ENCODE results near the gene WDR36. TPM values are rescaled to one million over a fixed set of nuclear protein-coding genes. Genes with fewer than 3 reads are reported as not detected.

Gene WDR36
- total and polyA plus RNA-seq, 2 of the 4 experiments (the other 2 are of a cell fraction), result 11.9 to 87.8 TPM

- no peak overlapping the region for H3K56ac ChIP-seq (ENCODE audit: extremely low read depth, insufficient read depth, low read length)
- ChIA-PET CTCF (no interaction called here), POLR2A (ENCODE audit: unreplicated experiment) (no interaction called here)
- H3K4me2 ChIP-seq (ENCODE audit: low read depth, low read length), result no peak overlapping the region
- no peak overlapping the region for H2BK20ac ChIP-seq (ENCODE audit: low read depth, low read length)
- no peak overlapping the region for H4K91ac ChIP-seq (ENCODE audit: insufficient read depth, low read depth, low read length)
- TF ChIP-seq RFX5 (IDR thresholded peaks at IDR 0.05; ENCODE audit: low read depth, low read length) (no peak), SMC3 (IDR thresholded peaks at IDR 0.05; ENCODE audit: low read depth, low read length) (no peak), FOS (IDR thresholded peaks at IDR 0.05; ENCODE audit: low read depth, low read length) (no peak), USF2 (IDR thresholded peaks at IDR 0.05; ENCODE audit: low read depth, low read length) (no peak)
- TF ChIP-seq, protein P1, sequence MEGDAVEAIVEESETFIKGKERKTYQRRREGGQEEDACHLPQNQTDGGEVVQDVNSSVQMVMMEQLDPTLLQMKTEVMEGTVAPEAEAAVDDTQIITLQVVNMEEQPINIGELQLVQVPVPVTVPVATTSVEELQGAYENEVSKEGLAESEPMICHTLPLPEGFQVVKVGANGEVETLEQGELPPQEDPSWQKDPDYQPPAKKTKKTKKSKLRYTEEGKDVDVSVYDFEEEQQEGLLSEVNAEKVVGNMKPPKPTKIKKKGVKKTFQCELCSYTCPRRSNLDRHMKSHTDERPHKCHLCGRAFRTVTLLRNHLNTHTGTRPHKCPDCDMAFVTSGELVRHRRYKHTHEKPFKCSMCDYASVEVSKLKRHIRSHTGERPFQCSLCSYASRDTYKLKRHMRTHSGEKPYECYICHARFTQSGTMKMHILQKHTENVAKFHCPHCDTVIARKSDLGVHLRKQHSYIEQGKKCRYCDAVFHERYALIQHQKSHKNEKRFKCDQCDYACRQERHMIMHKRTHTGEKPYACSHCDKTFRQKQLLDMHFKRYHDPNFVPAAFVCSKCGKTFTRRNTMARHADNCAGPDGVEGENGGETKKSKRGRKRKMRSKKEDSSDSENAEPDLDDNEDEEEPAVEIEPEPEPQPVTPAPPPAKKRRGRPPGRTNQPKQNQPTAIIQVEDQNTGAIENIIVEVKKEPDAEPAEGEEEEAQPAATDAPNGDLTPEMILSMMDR (conservative IDR thresholded peaks at IDR 0.05; ENCODE audit: low read depth, low read length), result no peak
- H3K27me3 ChIP-seq (ENCODE audit: control insufficient read depth, insufficient read depth, low read length), result no peaks in the 10 kb centered on the region
- no peak overlapping the region for H2AK5ac ChIP-seq (ENCODE audit: low read depth, low read length)
- no peak overlapping the region for H3K27ac ChIP-seq (ENCODE audit: insufficient read depth, low read length)
- no peak overlapping the region for H2AFZ ChIP-seq (replicated peaks; ENCODE audit: low read length, poor library complexity)
- no peak overlapping the region for H3K18ac ChIP-seq (ENCODE audit: low read depth, low read length)
- in situ Hi-C loops (cut with MboI; ENCODE audit: low sequenced_read_pairs), result no loop called here
- no peak overlapping the region for H3K14ac ChIP-seq (replicated peaks; ENCODE audit: low read depth, low read length)
- dilution Hi-C loops (cut with HindIII; ENCODE audit: low sequenced_read_pairs, unreplicated experiment), result no loop called here
- no peak for DNase-seq
- no peak overlapping the region for H2BK120ac ChIP-seq (ENCODE audit: low read depth, low read length)
- no peaks in the 10 kb centered on the region for H3K9me3 ChIP-seq (ENCODE audit: control insufficient read depth, insufficient read depth, low read length)
- no peaks in the 10 kb centered on the region for H3K36me3 ChIP-seq (ENCODE audit: control insufficient read depth, insufficient read depth, low read length)
- no peak overlapping the region for H3K4me3 ChIP-seq (ENCODE audit: insufficient read depth, low read depth, low read length)
- no peaks in the 10 kb centered on the region for H3K79me1 ChIP-seq (ENCODE audit: low read depth in 1 of 2, low read length in 2 of 2)
- H4K5ac ChIP-seq (ENCODE audit: low read depth, low read length), result no peak overlapping the region
- no peaks in the 10 kb centered on the region for H3K4me1 ChIP-seq (ENCODE audit: control insufficient read depth, insufficient read depth, low read length)
- H4K8ac ChIP-seq (ENCODE audit: low read depth in 2 of 2, low read length in 2 of 2), result no peak overlapping the region
- BruUV-seq (replicated peaks), result no TSS peak
- H2BK5ac ChIP-seq (ENCODE audit: low read depth, low read length, poor library complexity, severe bottlenecking), result no peak overlapping the region
- H3K9ac ChIP-seq (ENCODE audit: low read depth, low read length), result no peak overlapping the region
- no peak overlapping the region for H2AK9ac ChIP-seq (replicated peaks; ENCODE audit: low read depth, low read length, poor library complexity)
- ATAC-seq (ENCODE audit: low read depth), result no peak
- H3K9me1 ChIP-seq (ENCODE audit: insufficient read depth, low read length), result no peaks in the 10 kb centered on the region
- H4K20me1 ChIP-seq (ENCODE audit: insufficient read depth, low read length), result no peaks in the 10 kb centered on the region
- intact Hi-C loops (cut with micrococcal nuclease), result no loop called here
- no peak overlapping the region for H2BK15ac ChIP-seq (ENCODE audit: low read depth, low read length)
- no peak overlapping the region for H3K4ac ChIP-seq (ENCODE audit: low read depth, low read length)
- no peak overlapping the region for H3K23ac ChIP-seq (ENCODE audit: low read depth, low read length)
Observed at GRCh38 chr5:111061618-111062017, 30.5 kb upstream of the WDR36 start.

Data from IMR-90 (cell line).